Left colon (tissue), 2 donors: ENCODE results near the gene KCNS3. TPM values are rescaled to one million over a fixed set of nuclear protein-coding genes. Genes with fewer than 3 reads are reported as not detected.
"Not testable (repeated sequence)": the region's sequence is repeated elsewhere in the genome, so short reads cannot be mapped to it uniquely, and the experiment has no call there.

Source experiments
- ATAC-seq: fragments of 200-7000 bp; cut with Tn5 transposase; one replicate; pipeline ENCODE4 v1.9.1; 2020; ENCODE audit warnings: mild to moderate bottlenecking, moderate library complexity
- DNase-seq, 2 donors: peaks; one replicate each; pipeline ENCODE4 v3.0.0-alpha.2; 2020
- intact Hi-C, 2 donors: fragments of 100-400 bp; cut with DNase I in 1 of 2; cut with micrococcal nuclease in 1 of 2; formaldehyde crosslinking; loops; one replicate each; pipeline versions ENCODE4 v1.11.2 to v1.14.0; 2022; cut with DNase I, micrococcal nuclease
- total RNA-seq, 2 donors: library from RNA; stranded (reverse); fragmentation: NEBNext Ultra II Directional; extraction: Animal tissue kit (Norgen Biotek cat#: 25700); gene quantifications; one replicate each; pipeline ENCODE4 v1.2.1, GENCODE V29; 2021
- donor health status: DM: no; HTN: no; CAD: no.
- donor health status: DM: yes; HTN: yes; CAD: no.

KCNS3 gene
- total RNA-seq, 2 donors from 2014 or later: 19.0 to 21.2 TPM

DNA sequence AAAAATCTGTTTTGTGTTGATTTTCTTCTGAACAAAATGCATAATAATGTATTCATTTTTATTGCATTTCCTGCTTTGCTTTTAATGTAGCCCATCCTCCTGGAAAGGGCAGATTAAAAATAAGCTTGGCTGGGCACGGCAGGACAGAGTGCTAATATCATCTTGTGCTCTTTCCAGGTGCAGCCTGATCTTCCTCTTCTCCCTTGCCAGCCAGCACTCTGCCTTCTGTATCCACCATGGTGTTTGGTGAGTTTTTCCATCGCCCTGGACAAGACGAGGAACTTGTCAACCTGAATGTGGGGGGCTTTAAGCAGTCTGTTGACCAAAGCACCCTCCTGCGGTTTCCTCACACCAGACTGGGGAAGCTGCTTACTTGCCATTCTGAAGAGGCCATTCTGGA is 52.3 kb downstream of the KCNS3 start:
- intact Hi-C loops: no loop called here
- ATAC-seq (no peak), DNase-seq (no peak)

GRCh38 chr2:17933256-17933655 is 54.8 kb downstream of the KCNS3 start:
- ATAC-seq (no peak), DNase-seq (no peak)
- intact Hi-C loops: no loop called here

GRCh38 chr2:17934721-17935120 is 56.3 kb downstream of the KCNS3 start:
- no peak for DNase-seq
- no peak for ATAC-seq

GRCh38 chr2:17935242-17935885 is 56.9 kb downstream of the KCNS3 start:
- DNase-seq (no peak), ATAC-seq (no peak)
- intact Hi-C loops: no loop called here

More at GRCh38 chr2:17934721-17935120, 56.3 kb downstream of the KCNS3 start:
- intact Hi-C loops: no loop called here

- intact Hi-C loops: no loop called here
- ATAC-seq (no peak), DNase-seq (no peak)
Observed at GRCh38 chr2:17936599-17936998, 58.1 kb downstream of the KCNS3 start.

GRCh38 chr2:17940091-17940630 is 61.7 kb downstream of the KCNS3 start:
- intact Hi-C loops: no loop called here
- ATAC-seq (no peak), DNase-seq (no peak)

GRCh38 chr2:17943444-17943843 is 65.0 kb downstream of the KCNS3 start:
- DNase-seq: no peak
- intact Hi-C loops: no loop called here
- no peak for ATAC-seq

DNA sequence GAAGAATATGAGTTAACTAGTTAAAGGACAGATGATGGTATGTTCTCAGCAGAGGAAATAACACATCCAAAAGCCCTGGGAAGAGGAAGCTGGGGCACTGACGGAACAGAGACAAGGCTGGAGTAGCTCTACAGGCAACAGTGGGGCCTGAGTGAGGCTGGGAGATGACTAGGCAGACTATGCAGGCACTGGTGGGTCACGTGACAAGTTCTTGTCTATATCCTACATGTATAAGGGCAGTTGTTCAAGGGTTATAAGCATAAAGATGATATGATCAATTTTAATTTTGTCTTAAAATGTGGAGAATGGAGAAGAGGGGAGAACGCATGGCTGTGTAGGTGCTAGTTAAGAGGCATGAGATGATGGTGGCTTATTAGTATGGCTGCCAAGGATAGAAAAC is 68.6 kb downstream of the KCNS3 start:
- ATAC-seq: no peak
- no peak for DNase-seq
- intact Hi-C loops: no loop called here

DNA sequence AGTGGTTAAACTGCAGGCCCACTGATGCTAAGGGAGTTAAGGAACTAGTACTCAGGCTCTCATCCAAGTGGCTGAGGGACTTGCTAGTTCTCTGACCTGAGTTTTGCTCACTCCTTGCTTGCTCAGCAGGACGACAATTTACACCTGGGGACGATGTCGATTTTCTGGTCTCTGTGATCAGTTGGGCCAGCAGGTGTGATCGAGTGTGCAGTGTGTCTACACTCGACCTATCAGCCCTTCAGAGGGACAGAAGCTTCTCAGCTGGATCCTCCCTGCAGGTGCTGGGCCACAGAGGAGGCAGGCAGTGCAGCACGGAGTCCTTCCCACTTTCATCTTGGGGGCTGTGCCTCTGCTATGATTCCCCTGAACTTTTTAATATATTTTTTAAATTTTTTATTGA is 71.5 kb downstream of the KCNS3 start:
- DNase-seq: no peak
- intact Hi-C loops: no loop called here
- ATAC-seq: no peak

GRCh38 chr2:17951563-17951962 is 73.1 kb downstream of the KCNS3 start:
- ATAC-seq (no peak), DNase-seq (no peak)
- intact Hi-C loops: no loop called here

- intact Hi-C loops: no loop called here
- ATAC-seq (no peak), DNase-seq (no peak)
Observed at GRCh38 chr2:17958466-17959092, 80.1 kb downstream of the KCNS3 start.

- intact Hi-C loops: no loop called here
- ATAC-seq (no peak), DNase-seq (no peak)
Observed at GRCh38 chr2:17959356-17959755, 80.9 kb downstream of the KCNS3 start.

GRCh38 chr2:17959833-17960232 is 81.4 kb downstream of the KCNS3 start:
- ATAC-seq (no peak), DNase-seq (no peak)
- intact Hi-C loops: no loop called here

DNA sequence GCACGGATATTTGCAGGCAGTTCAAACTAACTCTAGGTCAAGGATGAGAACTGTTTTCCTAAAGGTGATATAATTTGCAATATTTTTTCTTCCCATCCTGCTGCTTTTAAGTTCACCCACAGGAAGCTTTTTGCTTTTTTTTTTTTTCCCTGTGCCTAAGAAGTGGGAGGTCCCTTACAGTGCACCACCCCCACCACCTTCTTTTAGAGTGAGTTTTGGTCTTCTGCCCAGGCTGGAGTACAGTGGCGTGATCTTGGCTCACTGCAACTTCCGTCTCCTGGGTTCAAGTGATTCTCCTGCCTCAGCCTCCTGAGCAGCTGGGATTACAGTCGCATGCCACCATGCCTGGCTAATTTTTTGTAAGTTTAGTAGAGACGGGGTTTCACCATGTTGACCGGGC is 82.5 kb downstream of the KCNS3 start:
- DNase-seq (no peak), ATAC-seq (no peak)
- intact Hi-C loops: no loop called here

- no peak for DNase-seq
- intact Hi-C loops: no loop called here
- no peak for ATAC-seq
Observed at GRCh38 chr2:17961789-17962188, 83.3 kb downstream of the KCNS3 start.

GRCh38 chr2:17962876-17963275 is 84.4 kb downstream of the KCNS3 start:
- no peak for DNase-seq
- intact Hi-C loops: no loop called here
- ATAC-seq: no peak

- DNase-seq, intact Hi-C loops, ATAC-seq: not testable (repeated sequence)
Observed at GRCh38 chr2:17963571-17963970, 85.1 kb downstream of the KCNS3 start.

- ATAC-seq (no peak), DNase-seq (no peak)
- intact Hi-C loops: no loop called here
Observed at GRCh38 chr2:17965196-17965595, 86.7 kb downstream of the KCNS3 start.

- ATAC-seq: no peak
- no peak for DNase-seq
- intact Hi-C loops: no loop called here
Observed at GRCh38 chr2:17966798-17967197, 88.3 kb downstream of the KCNS3 start.

- no peak for DNase-seq
- intact Hi-C loops: no loop called here
- no peak for ATAC-seq
Observed at GRCh38 chr2:17969661-17970060, 91.2 kb downstream of the KCNS3 start.
